ENCODE results near the gene COA8. TPM values are rescaled to one million over a fixed set of nuclear protein-coding genes. Genes with fewer than 3 reads are reported as not detected.

COA8 gene
- polyA plus RNA-seq, 3 donors = 13.2 to 58.1 (median 52.3) TPM

- 92% methylated on average over 10 of the region's 10 CpGs for WGBS (ENCODE audit: insufficient coverage)
- Mint-ChIP-seq H3K4me3 (no peak overlapping the region), H3K4me1 (peaks cover 9% of the 10 kb centered on the region), H3K27me3 (ENCODE audit: low read depth in 3 of 3) (peaks cover 18 to 31% (median 18%) of the 10 kb centered on the region in 3 donors), H3K27ac (no peak overlapping the region), H3K36me3 (peaks cover 4 to 8% of the 10 kb centered on the region in 2 donors), H3K9me3 (peaks cover 0 to 3% (median 0%) of the 10 kb centered on the region in 7 donors)
- no peak for DNase-seq
- Histone ChIP-seq H4K20me1 (ENCODE audit: insufficient read depth, low read length) (peaks cover 46% of the 10 kb centered on the region), H3K27me3 (ENCODE audit: control insufficient read depth in 2 of 2, insufficient read depth in 2 of 2, low read length in 2 of 2) (peaks cover 4 to 16% of the 10 kb centered on the region in 2 donors), H2AFZ (ENCODE audit: insufficient read depth, low read depth, low read length, poor library complexity, severe bottlenecking) (no peak overlapping the region), H3K4me2 (replicated peaks; ENCODE audit: extremely low read depth, low read length, poor library complexity, severe bottlenecking) (no peak overlapping the region), H3K79me2 (ENCODE audit: insufficient read depth, low read length) (no peaks in the 10 kb centered on the region), H3K9me3 (replicated peaks in 1 of 2; ENCODE audit: control insufficient read depth in 1 of 2, insufficient read depth in 1 of 2, low read length in 2 of 2) (no peaks in the 10 kb centered on the region), H3K4me1 (ENCODE audit: control insufficient read depth in 1 of 2, insufficient read depth in 2 of 2, low read length in 2 of 2) (peaks cover 14 to 29% of the 10 kb centered on the region in 2 donors), H3K27ac (ENCODE audit: low read depth in 1 of 2, low read length in 2 of 2) (no peak overlapping the region), H3K9ac (ENCODE audit: insufficient read depth, low read length, poor library complexity, severe bottlenecking) (no peak overlapping the region), H3K4me3 (replicated peaks in 1 of 3; ENCODE audit: low read depth in 2 of 3, low read length in 3 of 3) (no peak overlapping the region), H3K36me3 (replicated peaks in 1 of 2; ENCODE audit: control insufficient read depth in 1 of 2, insufficient read depth in 2 of 2, low read length in 2 of 2) (no peaks in the 10 kb centered on the region)
- intact Hi-C loops (cut with micrococcal nuclease) = no loop called here
- no peak for TF ChIP-seq CTCF (IDR thresholded peaks at IDR 0.05)
Observed at GRCh38 chr14:103517174-103517566, 45.6 kb upstream of the COA8 start.

- DNase-seq = no peak
- peaks cover 0 to 3% of the 10 kb centered on the region in 2 donors for H3K36me3 Mint-ChIP-seq
- H3K4me1 Mint-ChIP-seq = peaks cover 11% of the 10 kb centered on the region
- peaks cover 0 to 4% (median 0%) of the 10 kb centered on the region in 7 donors for H3K9me3 Mint-ChIP-seq
- Histone ChIP-seq H3K9ac (ENCODE audit: insufficient read depth, low read length, poor library complexity, severe bottlenecking) (no peak overlapping the region), H3K4me3 (replicated peaks in 1 of 3; ENCODE audit: low read depth in 2 of 3, low read length in 3 of 3) (no peak overlapping the region), H3K27ac (ENCODE audit: low read depth in 1 of 2, low read length in 2 of 2) (no peak overlapping the region), H2AFZ (ENCODE audit: insufficient read depth, low read depth, low read length, poor library complexity, severe bottlenecking) (no peak overlapping the region), H4K20me1 (ENCODE audit: insufficient read depth, low read length) (peaks cover 40% of the 10 kb centered on the region), H3K27me3 (ENCODE audit: control insufficient read depth in 2 of 2, insufficient read depth in 2 of 2, low read length in 2 of 2) (peaks cover 7 to 20% of the 10 kb centered on the region in 2 donors), H3K9me3 (replicated peaks in 1 of 2; ENCODE audit: control insufficient read depth in 1 of 2, insufficient read depth in 1 of 2, low read length in 2 of 2) (no peaks in the 10 kb centered on the region), H3K4me1 (ENCODE audit: control insufficient read depth in 1 of 2, insufficient read depth in 2 of 2, low read length in 2 of 2) (peaks cover 16 to 36% of the 10 kb centered on the region in 2 donors), H3K79me2 (ENCODE audit: insufficient read depth, low read length) (no peaks in the 10 kb centered on the region), H3K4me2 (replicated peaks; ENCODE audit: extremely low read depth, low read length, poor library complexity, severe bottlenecking) (no peak overlapping the region), H3K36me3 (replicated peaks in 1 of 2; ENCODE audit: control insufficient read depth in 1 of 2, insufficient read depth in 2 of 2, low read length in 2 of 2) (no peaks in the 10 kb centered on the region)
- intact Hi-C loops (cut with micrococcal nuclease) = loop anchor here in 1 of 2 donors (1.0 kb wide), 1 partner anchor 28 kb away; no protein-coding TSS in a partner anchor
- H3K27ac Mint-ChIP-seq = no peak overlapping the region
- 66% methylated on average over 17 of the region's 20 CpGs for WGBS (ENCODE audit: insufficient coverage)
- no peak for TF ChIP-seq CTCF (IDR thresholded peaks at IDR 0.05)
- peaks cover 20 to 35% (median 21%) of the 10 kb centered on the region in 3 donors for H3K27me3 Mint-ChIP-seq (ENCODE audit: low read depth in 3 of 3)
- H3K4me3 Mint-ChIP-seq = no peak overlapping the region
Observed at GRCh38 chr14:103517721-103518421, 44.9 kb upstream of the COA8 start.
